C4-2B (cell line): Measurements from ENCODE around the gene CRYBB1.

Experiments
- ZFX ChIP-seq: fragments of 450-650 bp; IDR thresholded peaks from 2 replicates; pipeline ENCODE4 v1.6.1; 2017
- TF ChIP-seq, protein P1 (sequence below): fragments of 450-650 bp; conservative IDR thresholded peaks from 2 replicates; pipeline ENCODE4 v1.5.1; 2017; ENCODE audit warnings: mild to moderate bottlenecking

DNA sequence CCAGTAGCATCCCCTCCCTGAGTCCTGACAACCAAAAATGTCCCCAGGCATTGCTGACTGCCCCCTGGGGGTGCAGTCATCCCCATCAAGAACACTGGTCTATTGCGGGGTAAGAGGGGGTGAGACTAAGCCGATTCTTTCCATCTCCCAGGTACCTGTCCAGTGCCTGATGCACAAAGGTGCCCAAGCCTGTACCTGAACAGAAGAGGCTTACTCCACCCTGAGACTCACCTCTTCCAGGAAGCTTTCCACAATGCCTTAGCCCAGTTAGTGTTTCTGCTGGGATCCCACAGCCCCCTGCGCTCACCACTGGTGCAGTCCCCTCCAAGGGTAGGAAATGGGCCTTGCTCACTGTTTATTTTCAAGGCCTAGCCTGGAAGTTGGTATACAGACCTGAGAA is 50.8 kb downstream of the CRYBB1 start:
- TF ChIP-seq, protein P1, sequence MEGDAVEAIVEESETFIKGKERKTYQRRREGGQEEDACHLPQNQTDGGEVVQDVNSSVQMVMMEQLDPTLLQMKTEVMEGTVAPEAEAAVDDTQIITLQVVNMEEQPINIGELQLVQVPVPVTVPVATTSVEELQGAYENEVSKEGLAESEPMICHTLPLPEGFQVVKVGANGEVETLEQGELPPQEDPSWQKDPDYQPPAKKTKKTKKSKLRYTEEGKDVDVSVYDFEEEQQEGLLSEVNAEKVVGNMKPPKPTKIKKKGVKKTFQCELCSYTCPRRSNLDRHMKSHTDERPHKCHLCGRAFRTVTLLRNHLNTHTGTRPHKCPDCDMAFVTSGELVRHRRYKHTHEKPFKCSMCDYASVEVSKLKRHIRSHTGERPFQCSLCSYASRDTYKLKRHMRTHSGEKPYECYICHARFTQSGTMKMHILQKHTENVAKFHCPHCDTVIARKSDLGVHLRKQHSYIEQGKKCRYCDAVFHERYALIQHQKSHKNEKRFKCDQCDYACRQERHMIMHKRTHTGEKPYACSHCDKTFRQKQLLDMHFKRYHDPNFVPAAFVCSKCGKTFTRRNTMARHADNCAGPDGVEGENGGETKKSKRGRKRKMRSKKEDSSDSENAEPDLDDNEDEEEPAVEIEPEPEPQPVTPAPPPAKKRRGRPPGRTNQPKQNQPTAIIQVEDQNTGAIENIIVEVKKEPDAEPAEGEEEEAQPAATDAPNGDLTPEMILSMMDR, result no peak
- TF ChIP-seq ZFX, result no peak
